Brain microvascular endothelial cell (primary cell): Measurements from ENCODE around the gene NHLH2.

Source experiments
- DNase-seq: peaks from one replicate; pipeline ENCODE4 v3.0.0-alpha.2; 2020
- H3K27ac ChIP-seq: fragments of 250-450 bp; sonication (Bioruptor Pico); 2 replicates; pipeline ENCODE4 v1.5.1; 2020; ENCODE audit warnings: mild to moderate bottlenecking, moderate library complexity
- H3K27me3 ChIP-seq: fragments of 250-450 bp; sonication (Bioruptor Pico); replicated peaks from 2 replicates; pipeline ENCODE4 v1.5.1; 2020; ENCODE audit warnings: mild to moderate bottlenecking
- H3K36me3 ChIP-seq: fragments of 250-450 bp; sonication (Bioruptor Pico); replicated peaks from 2 replicates; pipeline ENCODE4 v1.5.1; 2020; ENCODE audit warnings: mild to moderate bottlenecking
- H3K4me3 ChIP-seq: 2 replicates; pipeline ENCODE4 v1.5.1; 2011; ENCODE audit warnings: low read depth, mild to moderate bottlenecking, control low read depth, low read length, moderate library complexity
- in situ Hi-C: cut with HindIII; loops from 2 replicates; pipeline ENCODE4 v1.10.0; 2017; ENCODE audit warnings: low sequenced_read_pairs, low pct_ligation_motif_present
- TF ChIP-seq, protein P1 (sequence below): IDR thresholded peaks from 2 replicates; pipeline ENCODE4 v1.5.1; 2011; ENCODE audit warnings: low read depth, mild to moderate bottlenecking, moderate library complexity, low read length, control low read depth, inconsistent platforms; ENCODE audit errors: missing control alignments

Gene NHLH2

DNA sequence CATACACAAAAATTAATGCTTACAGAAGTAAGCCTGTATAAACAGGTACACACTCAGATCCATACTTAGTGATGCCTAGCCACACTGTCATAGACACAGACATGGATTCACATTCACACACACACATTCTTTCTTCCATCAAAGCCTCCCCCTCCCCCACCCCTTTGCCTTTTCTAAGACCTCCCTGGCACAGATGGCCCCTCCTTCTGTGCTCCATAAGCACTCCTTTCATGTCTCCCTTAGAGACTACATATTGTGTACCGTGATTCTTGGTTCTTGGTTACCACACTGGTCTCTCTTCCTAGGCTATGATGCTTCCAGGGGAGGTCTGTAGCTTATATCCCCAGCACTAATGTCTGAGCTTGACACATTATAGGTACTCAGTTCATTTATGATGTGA, 2.0 kb upstream of the NHLH2 start:
- no peak overlapping the region for H3K4me3 ChIP-seq
- H3K36me3 ChIP-seq = no peaks in the 10 kb centered on the region
- peaks cover 54% of the 10 kb centered on the region for H3K27me3 ChIP-seq
- in situ Hi-C loops = no loop called here
- H3K27ac ChIP-seq = no peak overlapping the region
- no peak for DNase-seq
- TF ChIP-seq, protein P1, sequence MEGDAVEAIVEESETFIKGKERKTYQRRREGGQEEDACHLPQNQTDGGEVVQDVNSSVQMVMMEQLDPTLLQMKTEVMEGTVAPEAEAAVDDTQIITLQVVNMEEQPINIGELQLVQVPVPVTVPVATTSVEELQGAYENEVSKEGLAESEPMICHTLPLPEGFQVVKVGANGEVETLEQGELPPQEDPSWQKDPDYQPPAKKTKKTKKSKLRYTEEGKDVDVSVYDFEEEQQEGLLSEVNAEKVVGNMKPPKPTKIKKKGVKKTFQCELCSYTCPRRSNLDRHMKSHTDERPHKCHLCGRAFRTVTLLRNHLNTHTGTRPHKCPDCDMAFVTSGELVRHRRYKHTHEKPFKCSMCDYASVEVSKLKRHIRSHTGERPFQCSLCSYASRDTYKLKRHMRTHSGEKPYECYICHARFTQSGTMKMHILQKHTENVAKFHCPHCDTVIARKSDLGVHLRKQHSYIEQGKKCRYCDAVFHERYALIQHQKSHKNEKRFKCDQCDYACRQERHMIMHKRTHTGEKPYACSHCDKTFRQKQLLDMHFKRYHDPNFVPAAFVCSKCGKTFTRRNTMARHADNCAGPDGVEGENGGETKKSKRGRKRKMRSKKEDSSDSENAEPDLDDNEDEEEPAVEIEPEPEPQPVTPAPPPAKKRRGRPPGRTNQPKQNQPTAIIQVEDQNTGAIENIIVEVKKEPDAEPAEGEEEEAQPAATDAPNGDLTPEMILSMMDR = no peak

DNA sequence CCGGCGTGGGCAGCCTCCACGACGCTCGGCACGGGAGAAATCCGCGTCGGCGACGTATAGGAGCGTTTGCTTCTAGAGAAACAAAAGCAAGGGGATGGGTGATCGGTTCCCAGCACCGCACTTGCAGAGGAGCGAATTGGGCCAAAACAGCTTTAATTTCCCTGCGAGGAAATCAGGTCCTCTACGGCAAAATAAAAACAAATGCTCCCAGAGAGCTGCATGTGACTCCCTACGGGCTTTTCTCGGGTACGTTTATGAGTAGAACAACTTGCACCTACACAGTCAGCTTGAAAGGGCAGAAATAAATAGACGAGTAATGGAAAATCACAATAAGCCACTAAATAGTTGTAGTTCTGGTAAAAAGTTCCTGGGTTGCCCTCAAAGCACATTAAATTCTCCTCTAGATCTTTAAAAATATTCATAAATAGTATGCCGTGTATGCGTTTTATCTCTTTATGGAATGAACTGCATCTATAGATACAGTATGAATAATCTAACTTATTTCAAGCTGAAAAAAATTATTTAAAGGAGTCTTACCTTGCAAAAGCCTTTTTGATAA, 1.2 kb downstream of the NHLH2 start:
- Histone ChIP-seq H3K4me3 (no peak overlapping the region), H3K27ac (no peak overlapping the region), H3K36me3 (no peaks in the 10 kb centered on the region), H3K27me3 (peaks cover 77% of the 10 kb centered on the region)
- DNase-seq = no peak
- TF ChIP-seq, protein P1 = no peak
- in situ Hi-C loops = no loop called here

- TF ChIP-seq, protein P1 = no peak
- Histone ChIP-seq H3K36me3 (no peaks in the 10 kb centered on the region), H3K27me3 (peaks cover 73% of the 10 kb centered on the region), H3K4me3 (peak overlapping the region; percentile 18), H3K27ac (no peak overlapping the region)
- no peak for DNase-seq
- in situ Hi-C loops = no loop called here
These were observed 1.8 kb downstream of the NHLH2 start for GRCh38 chr1:115839029-115839678.

- Histone ChIP-seq H3K27ac (no peak overlapping the region), H3K27me3 (peaks cover 70% of the 10 kb centered on the region), H3K36me3 (no peaks in the 10 kb centered on the region), H3K4me3 (no peak overlapping the region)
- in situ Hi-C loops = no loop called here
- TF ChIP-seq, protein P1 = no peak
- DNase-seq = no peak
These were observed 2.4 kb downstream of the NHLH2 start for GRCh38 chr1:115838431-115839028.

GRCh38 chr1:115837740-115838421, 3.0 kb downstream of the NHLH2 start:
- Histone ChIP-seq H3K27ac (no peak overlapping the region), H3K27me3 (peaks cover 70% of the 10 kb centered on the region), H3K36me3 (no peaks in the 10 kb centered on the region), H3K4me3 (no peak overlapping the region)
- in situ Hi-C loops = no loop called here
- TF ChIP-seq, protein P1 = no peak
- DNase-seq = no peak
